GM12878 (cell line): ENCODE data around the gene B4GALT5. TPM values are rescaled to one million over a fixed set of nuclear protein-coding genes. Genes with fewer than 3 reads are reported as not detected.

Source experiments
- ATAC-seq: fragments of 200-7000 bp; cut with Tn5 transposase; 3 replicates; pipeline ENCODE4 v1.9.1; 2020; ENCODE audit warnings: mild to moderate bottlenecking, moderate library complexity
- BruUV-seq: library from RNA; stranded (reverse); fragments of 400-500 nt; replicated peaks from 2 replicates; lab custom pipeline; 2021; lab: Mats Ljungman, UMichigan
- CTCF ChIA-PET: fragments of 300-600 bp; sonication (Branson Sonifier 250); formaldehyde crosslinking; extraction: SDS; loops from one replicate; lab custom pipeline; 2021; ENCODE audit warnings: inconsistent platforms; lab: Yijun Ruan, JAX
- POLR2A ChIA-PET: fragments of 350-600 bp; formaldehyde crosslinking; extraction: SDS; loops from one replicate; lab custom pipeline; 2021; ENCODE audit warnings: inconsistent platforms; lab: Charles Lee
- RAD21 ChIA-PET: fragments of 300-600 bp; sonication (Branson Sonifier 250); formaldehyde crosslinking; loops from one replicate; lab custom pipeline; 2023; ENCODE audit warnings: antibody characterized with exemption; ENCODE audit not compliant: unreplicated experiment; lab: Charles Lee
- SMC1A ChIA-PET: fragments of 300-600 bp; sonication (Branson Sonifier 250); formaldehyde crosslinking; loops from one replicate; lab custom pipeline; 2023; ENCODE audit not compliant: unreplicated experiment, uncharacterized antibody; lab: Charles Lee
- DNase-seq: peaks from one replicate; pipeline ENCODE4 v3.0.0-alpha.2; 2011; ENCODE audit warnings: low read depth, low spot score
- FAIRE-seq: peaks from 3 replicates; lab custom pipeline; 2011; peaks lifted over from hg19 to GRCh38; lab: Jason Lieb, UNC
- H2AFZ ChIP-seq: 2 replicates; pipeline ENCODE4 v1.6.0; 2011; ENCODE audit warnings: low read depth, low read length, control low read depth; ENCODE audit not compliant: control insufficient read depth
- H3K27ac ChIP-seq: 2 replicates; pipeline ENCODE4 v1.5.1; 2011; ENCODE audit warnings: control low read depth; ENCODE audit not compliant: control insufficient read depth, insufficient read depth
- H3K27me3 ChIP-seq, 2 experiments: replicated peaks in 1 of 2; 2 replicates each; pipeline versions ENCODE4 v1.6.0 to v1.6.1; 2011; ENCODE audit warnings: low read length in 1 of 2; ENCODE audit not compliant: control insufficient read depth in 2 of 2, insufficient read depth in 2 of 2
- H3K36me3 ChIP-seq, 2 experiments: 2 replicates each; pipeline ENCODE4 v1.5.1; 2011; ENCODE audit warnings: low read length in 1 of 2; ENCODE audit not compliant: control insufficient read depth in 2 of 2, insufficient read depth in 2 of 2
- H3K4me1 ChIP-seq: 2 replicates; pipeline ENCODE4 v1.6.1; 2011; ENCODE audit warnings: mild to moderate bottlenecking, low read length, moderate library complexity, mixed read lengths; ENCODE audit not compliant: control insufficient read depth, insufficient read depth
- H3K4me2 ChIP-seq: 2 replicates; pipeline ENCODE4 v1.6.0; 2011; ENCODE audit warnings: control low read depth; ENCODE audit not compliant: control insufficient read depth, insufficient read depth
- H3K4me3 ChIP-seq: fragments of 200-600 bp; sonication (generic); 2 replicates; pipeline ENCODE4 v1.5.1; 2016
- H3K79me2 ChIP-seq: 2 replicates; pipeline ENCODE4 v1.6.0; 2011; ENCODE audit warnings: low read length; ENCODE audit not compliant: control insufficient read depth, insufficient read depth
- H3K9ac ChIP-seq: 2 replicates; pipeline ENCODE4 v1.8.0; 2011; ENCODE audit warnings: low read length, control low read depth, mixed read lengths; ENCODE audit not compliant: control insufficient read depth, insufficient read depth
- H3K9me3 ChIP-seq: replicated peaks from 3 replicates; pipeline ENCODE4 v1.5.1; 2011; ENCODE audit warnings: mild to moderate bottlenecking, low read length; ENCODE audit not compliant: control insufficient read depth, insufficient read depth
- H4K20me1 ChIP-seq: 2 replicates; pipeline ENCODE4 v1.6.0; 2011; ENCODE audit not compliant: control insufficient read depth, insufficient read depth
- BACH1 ChIP-seq: fragments of 450-650 bp; IDR thresholded peaks from 2 replicates; pipeline ENCODE4 v1.6.1; 2017; ENCODE audit warnings: mild to moderate bottlenecking, borderline replicate concordance
- CBFB ChIP-seq: IDR thresholded peaks from 2 replicates; pipeline ENCODE4 v1.6.1; 2016; ENCODE audit warnings: antibody characterized with exemption, low read depth
- CEBPZ ChIP-seq: fragments of 150-350 bp; IDR thresholded peaks from 2 replicates; pipeline ENCODE4 v1.6.1; 2016; ENCODE audit warnings: low read depth, low read length
- CHD1 ChIP-seq: IDR thresholded peaks from 2 replicates; pipeline ENCODE4 v1.6.1; 2012; ENCODE audit warnings: low read depth, low read length, improper control_type of control experiment
- CHD4 ChIP-seq: fragments of 200-600 bp; sonication (generic); IDR thresholded peaks from 2 replicates; pipeline ENCODE4 v1.6.1; 2016; ENCODE audit warnings: mild to moderate bottlenecking
- E4F1 ChIP-seq: fragments of 450-650 bp; IDR thresholded peaks from 2 replicates; pipeline ENCODE4 v1.6.1; 2018; ENCODE audit warnings: borderline replicate concordance, mild to moderate bottlenecking; ENCODE audit not compliant: partially characterized antibody
- EED ChIP-seq: sonication (generic); IDR thresholded peaks from 2 replicates; pipeline ENCODE4 v1.6.1; 2016; ENCODE audit warnings: antibody characterized with exemption, low read depth
- GABPA ChIP-seq: IDR thresholded peaks from 2 replicates; pipeline ENCODE4 v1.6.1; 2014; ENCODE audit warnings: antibody characterized with exemption, low read depth, mild to moderate bottlenecking, inconsistent platforms
- MEF2A ChIP-seq: IDR thresholded peaks from 2 replicates; pipeline ENCODE4 v1.6.1; 2011; ENCODE audit warnings: low read depth, mild to moderate bottlenecking, low read length, moderate library complexity; ENCODE audit not compliant: insufficient read depth
- NFIC ChIP-seq: IDR thresholded peaks from 2 replicates; pipeline ENCODE4 v1.6.1; 2012; ENCODE audit warnings: low read depth, mild to moderate bottlenecking, inconsistent platforms, low read length, moderate library complexity
- NRF1 ChIP-seq: conservative IDR thresholded peaks from 2 replicates; pipeline ENCODE4 v1.6.1; 2011; ENCODE audit warnings: mild to moderate bottlenecking, low read depth, low read length, improper control_type of control experiment
- POLR2A ChIP-seq: IDR thresholded peaks from 2 replicates; pipeline ENCODE4 v1.6.1; 2011; ENCODE audit warnings: low read depth, mild to moderate bottlenecking, low read length
- POLR2AphosphoS2 ChIP-seq: IDR thresholded peaks from 2 replicates; pipeline ENCODE4 v1.6.1; 2011; ENCODE audit warnings: low read depth, mild to moderate bottlenecking, low read length, improper control_type of control experiment, moderate library complexity
- POU2F2 ChIP-seq: IDR thresholded peaks from 3 replicates; pipeline ENCODE4 v1.6.1; 2011; ENCODE audit warnings: low read depth, mild to moderate bottlenecking, low read length, borderline replicate concordance
- ZBTB11 ChIP-seq: fragments of 450-650 bp; formaldehyde crosslinking; IDR thresholded peaks from 2 replicates; pipeline ENCODE4 v1.5.0; 2022; ENCODE audit warnings: mild to moderate bottlenecking, missing genetic modification characterization
- ZNF207 ChIP-seq: fragments of 450-650 bp; IDR thresholded peaks from 2 replicates; pipeline ENCODE4 v1.6.1; 2014; ENCODE audit warnings: antibody characterized with exemption, mild to moderate bottlenecking, borderline replicate concordance
- ZNF274 ChIP-seq: IDR thresholded peaks from one replicate; pipeline ENCODE4 v1.8.0; 2011; ENCODE audit not compliant: insufficient read length, insufficient read depth
- WGBS: methylation state at CpG from one replicate; pipeline ENCODE4 v1.1.6; 2016; ENCODE audit warnings: low lambda C conversion rate; ENCODE audit not compliant: insufficient replicate concordance, insufficient coverage; ENCODE audit errors: missing lambda C conversion rate; 5-methylcytosine and 5-hydroxymethylcytosine counted together
- in situ Hi-C: fragments of 300-500 bp; cut with MboI; formaldehyde crosslinking; loops from 9 replicates; pipeline ENCODE4 v1.14.3; 2018; ENCODE audit warnings: mixed read lengths
- intact Hi-C: fragments of 100-400 bp; cut with micrococcal nuclease; formaldehyde crosslinking; loops from one replicate; pipeline ENCODE4 v1.14.2; 2022; ENCODE audit not compliant: unreplicated experiment
- polyA plus RNA-seq, 11 experiments: library from polyadenylated mRNA; depleted of rRNA in 4 of 11; unstranded in 6 of 11; stranded (reverse) in 5 of 11; fragments of >200 nt; fragmentation: Nextera tagmentation in 4 of 11; fragmentation: Illumina TruSeq in 1 of 11; extraction: Ambion mirVana in 4 of 11; extraction: Trizol in 1 of 11; gene quantifications; 1 replicate in 1 of 11; 2 replicates in 10 of 11; pipeline versions ENCODE4 v1.2.1 to v1.2.3, GENCODE V29; 2011 to 2016; ENCODE audit warnings: inconsistent platforms in 2 of 11, missing spikeins in 2 of 11, low read depth in 1 of 11
- total RNA-seq, 4 experiments: library from RNA; depleted of rRNA in 3 of 4; stranded (reverse); fragments of >200 nt in 3 of 4; fragmentation: Illumina TruSeq in 1 of 4; extraction: Trizol in 1 of 4; gene quantifications; 2 replicates each; pipeline versions ENCODE4 v1.2.1 to v1.2.3, GENCODE V29; 2013 to 2021

B4GALT5 gene
- total and polyA plus RNA-seq, 10 of the 15 experiments (the other 5 are each of a cell fraction or from before 2014, with no cell fraction given): 2.0 to 55.5 (median 20.2) TPM

GRCh38 chr20:49739042-49739441 is 25.4 kb upstream of the B4GALT5 start:
- ChIA-PET POLR2A (no interaction called here), SMC1A (interaction anchor here (0.9 to 1.2 kb wide), 2 partner anchors 14 to 22 kb away, joined by 3 read pairs; no protein-coding TSS in a partner anchor), CTCF (no interaction called here), RAD21 (no interaction called here)
- no TSS peak for BruUV-seq
- DNase-seq: no peak
- in situ Hi-C loops (no loop called here), intact Hi-C loops (no loop called here)
- no peak for ATAC-seq
- no peaks in the 10 kb centered on the region for H3K27me3 ChIP-seq
- no peaks in the 10 kb centered on the region for H3K4me1 ChIP-seq
- no peak overlapping the region for H3K4me3 ChIP-seq
- no peaks in the 10 kb centered on the region for H4K20me1 ChIP-seq
- no peaks in the 10 kb centered on the region for H3K36me3 ChIP-seq
- no peak overlapping the region for H3K27ac ChIP-seq
- FAIRE-seq: no peak
- no peak overlapping the region for H3K4me2 ChIP-seq
- no peaks in the 10 kb centered on the region for H3K9me3 ChIP-seq
- H3K9ac ChIP-seq: no peak overlapping the region
- WGBS: 62% methylated on average over 6 of the region's 6 CpGs
- no peaks in the 10 kb centered on the region for H3K79me2 ChIP-seq
- no peak overlapping the region for H2AFZ ChIP-seq
- TF ChIP-seq CHD4 (no peak), EED (no peak), ZNF207 (no peak), NRF1 (no peak), BACH1 (no peak), CEBPZ (no peak), CBFB (no peak), ZBTB11 (CRISPR knock-in tag) (no peak), ZNF274 (no peak), MEF2A (no peak), E4F1 (no peak), POLR2AphosphoS2 (no peak), POLR2A (no peak), POU2F2 (no peak), GABPA (no peak), CHD1 (no peak), NFIC (no peak)
